HG03045 (cell line): ENCODE measurements around the gene ZNF555.
"Not testable (repeated sequence)": the region's sequence is repeated elsewhere in the genome, so short reads cannot be mapped to it uniquely, and the experiment has no call there.

Experiments
- ATAC-seq: cut with Tn5 transposase; IDR thresholded peaks from one replicate; pipeline ENCODE4 v1.9.1; 2021; ENCODE audit warnings: mild to moderate bottlenecking, moderate library complexity; ENCODE audit not compliant: unreplicated experiment

Gene ZNF555

GRCh38 chr19:2840794-2841791 lies at the start of gene ZNF555:
Gene ZNF555 (plus strand): TSS chr19:2841475. CDS start chr19:2841573, 98 bp downstream.
- peak; percentile 94 for ATAC-seq

- ATAC-seq = no peak
Measured at GRCh38 chr19:2791876-2792275, 49.4 kb upstream of the ZNF555 start.

- ATAC-seq = not testable (repeated sequence)
Measured at GRCh38 chr19:2792666-2793065, 48.6 kb upstream of the ZNF555 start.

- ATAC-seq = no peak
Measured at GRCh38 chr19:2793126-2793525, 48.1 kb upstream of the ZNF555 start.

- no peak for ATAC-seq
Measured at GRCh38 chr19:2793577-2793976, 47.7 kb upstream of the ZNF555 start.

- ATAC-seq = no peak
Measured at GRCh38 chr19:2795827-2796658, 45.2 kb upstream of the ZNF555 start.

- ATAC-seq = no peak
Measured at GRCh38 chr19:2796659-2797266, 44.5 kb upstream of the ZNF555 start.

- ATAC-seq = no peak
Measured at GRCh38 chr19:2797280-2797679, 44.0 kb upstream of the ZNF555 start.

- no peak for ATAC-seq
Measured at GRCh38 chr19:2798158-2798685, 43.1 kb upstream of the ZNF555 start.

GRCh38 chr19:2798733-2799132 lies 42.5 kb upstream of the ZNF555 start:
- no peak for ATAC-seq

GRCh38 chr19:2799273-2800020 lies 41.8 kb upstream of the ZNF555 start:
- no peak for ATAC-seq

GRCh38 chr19:2800506-2800905 lies 40.8 kb upstream of the ZNF555 start:
- no peak for ATAC-seq

GRCh38 chr19:2802826-2803225 lies 38.4 kb upstream of the ZNF555 start:
- no peak for ATAC-seq

- no peak for ATAC-seq
Measured at GRCh38 chr19:2803486-2804155, 37.7 kb upstream of the ZNF555 start.

GRCh38 chr19:2804156-2805004 lies 36.9 kb upstream of the ZNF555 start:
- no peak for ATAC-seq

- ATAC-seq = no peak
Measured at GRCh38 chr19:2805261-2805900, 35.9 kb upstream of the ZNF555 start.

- ATAC-seq = no peak
Measured at GRCh38 chr19:2805991-2806649, 35.2 kb upstream of the ZNF555 start.
